ENCODE data around the gene RHOH.
A peak's percentile ranks its signal among the peaks of the same experiment; 100 is the strongest.

RHOH gene

DNA sequence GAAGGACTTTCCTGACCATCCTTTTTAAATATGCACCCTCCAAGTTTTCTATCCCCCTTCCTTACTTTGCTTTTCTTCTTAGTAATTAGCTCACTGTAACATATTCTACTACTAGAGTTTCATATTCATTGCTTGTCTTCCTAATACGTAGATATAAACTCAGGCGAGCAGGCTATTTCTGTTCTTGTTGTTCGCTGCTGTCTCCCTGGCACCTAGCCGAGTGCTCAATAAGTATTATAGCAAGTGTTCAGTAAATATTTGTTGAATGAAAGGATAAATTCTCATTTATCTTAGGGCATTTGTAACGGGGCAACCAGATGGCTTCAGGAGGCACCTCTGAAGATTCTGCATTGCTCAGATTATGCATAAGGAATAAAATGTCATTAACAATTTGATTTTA is 6.8 kb upstream of the RHOH start:
- no peak for DNase-seq (ENCODE audit: low read depth)

DNA sequence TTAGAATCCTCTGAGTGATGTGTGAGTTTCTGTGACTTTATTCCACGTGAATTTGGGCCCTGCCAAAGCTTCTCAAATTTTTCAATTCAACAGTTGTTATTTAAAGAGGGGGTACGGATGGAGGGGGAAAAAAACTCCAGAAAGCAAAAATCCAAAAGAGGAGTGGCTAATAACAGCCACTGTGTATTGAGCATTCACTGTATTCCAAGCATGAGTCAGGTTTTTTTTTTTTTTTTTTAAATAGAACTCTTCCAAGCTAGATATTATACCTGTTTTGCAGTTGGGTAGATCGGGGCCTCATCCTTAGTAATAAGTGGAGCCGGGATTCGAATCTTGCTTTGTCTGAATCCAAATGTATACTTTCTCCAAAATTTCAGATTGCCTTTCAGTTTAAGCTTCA is 6.4 kb upstream of the RHOH start:
- DNase-seq (ENCODE audit: low read depth) = no peak

- DNase-seq (ENCODE audit: low read depth) = no peak
Observed at GRCh38 chr4:40190880-40191815, 5.7 kb upstream of the RHOH start.

DNA sequence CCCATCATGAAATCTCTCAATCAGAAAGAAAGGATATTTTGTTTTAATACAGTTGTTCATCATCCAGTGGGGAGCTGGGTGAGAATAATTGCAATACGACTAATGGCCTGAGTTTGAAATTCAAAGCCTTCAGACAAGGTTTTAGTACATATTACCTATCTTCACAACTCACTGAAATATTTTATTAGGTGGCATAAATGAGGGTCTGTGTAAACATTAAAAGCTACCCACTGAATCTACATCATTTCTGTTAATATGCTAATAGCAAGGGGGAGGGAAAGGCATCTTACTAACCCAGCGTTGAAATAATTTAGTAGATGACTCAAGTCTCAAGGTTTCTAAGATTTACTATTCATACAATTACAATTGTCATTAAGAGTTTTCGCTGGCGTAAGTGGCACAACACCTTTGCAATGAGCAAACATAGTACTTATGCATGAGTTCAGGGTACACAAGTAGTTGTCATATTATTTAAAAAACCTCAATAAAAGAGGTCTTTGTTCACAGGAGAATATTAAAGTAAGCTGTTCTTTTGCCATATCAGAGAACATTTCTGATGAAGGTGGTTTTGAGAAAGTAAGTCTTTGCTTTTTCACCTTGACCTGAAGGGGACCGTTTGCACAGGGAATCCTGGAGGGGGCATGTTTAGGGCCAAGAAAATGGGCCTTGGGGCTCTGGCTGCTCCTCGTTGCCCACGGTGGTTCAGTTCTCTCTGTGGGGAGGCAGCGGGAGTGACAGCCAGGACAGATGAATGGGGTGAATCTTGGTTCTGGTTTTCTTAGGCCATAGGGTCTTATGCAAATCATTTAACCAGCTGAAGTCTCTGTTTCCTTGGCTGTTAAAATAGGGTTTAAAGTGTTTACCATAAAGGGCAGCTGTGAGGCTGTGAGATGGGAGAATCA is 4.5 kb upstream of the RHOH start:
- DNase-seq (ENCODE audit: low read depth) = no peak

- no peak for DNase-seq (ENCODE audit: low read depth)
Observed at GRCh38 chr4:40193016-40193571, 3.7 kb upstream of the RHOH start.

DNA sequence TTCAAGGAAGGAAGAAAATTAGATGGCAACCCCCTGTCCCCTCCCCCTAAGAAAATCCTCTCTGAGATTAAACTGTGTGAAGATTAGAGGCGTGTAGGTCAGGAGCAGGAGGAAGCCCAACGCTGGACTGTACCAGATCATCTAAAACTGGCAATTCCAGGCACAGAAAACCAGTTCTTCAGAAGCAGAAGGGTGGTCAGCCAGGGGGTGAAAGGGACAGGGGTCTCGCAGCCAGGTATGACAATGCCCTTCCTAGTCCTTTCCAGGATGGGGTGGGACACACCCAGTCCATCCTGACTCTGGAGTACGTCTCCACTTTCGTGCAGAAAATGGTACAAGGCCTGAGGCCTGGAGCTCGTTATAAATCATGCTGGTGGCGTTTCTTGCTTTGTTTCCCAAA is 3.3 kb upstream of the RHOH start:
- DNase-seq (ENCODE audit: low read depth) = no peak

DNA sequence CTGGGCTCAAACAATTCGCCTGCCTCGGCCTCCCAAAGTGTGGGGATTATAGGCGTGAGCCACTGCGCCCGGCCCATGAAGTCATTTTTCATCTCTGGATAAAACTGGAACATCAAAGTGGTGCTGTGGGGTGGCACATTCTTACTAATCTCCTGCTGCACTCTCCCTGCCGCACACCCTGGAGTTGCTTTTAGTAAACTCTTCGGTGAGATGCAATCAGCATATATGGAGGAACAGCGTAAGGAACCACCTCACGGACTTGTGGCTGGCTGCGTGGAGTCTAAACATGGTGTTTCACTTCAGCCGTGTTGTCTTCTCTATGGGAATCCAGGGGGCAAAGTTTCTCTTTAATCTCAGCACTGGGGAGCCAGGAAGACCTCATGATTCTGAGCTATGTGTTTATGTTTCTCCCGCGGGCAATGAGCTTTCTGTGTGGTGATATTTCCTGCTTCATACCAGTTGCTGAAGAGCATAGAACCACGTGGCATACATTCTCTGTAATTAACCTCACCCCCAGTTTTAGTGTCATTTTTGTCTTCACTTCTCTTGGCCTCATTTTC is 2.1 kb upstream of the RHOH start:
- DNase-seq (ENCODE audit: low read depth) = no peak

GRCh38 chr4:40195182-40196177 is 1.4 kb upstream of the RHOH start:
- DNase-seq (ENCODE audit: low read depth) = no peak

DNA sequence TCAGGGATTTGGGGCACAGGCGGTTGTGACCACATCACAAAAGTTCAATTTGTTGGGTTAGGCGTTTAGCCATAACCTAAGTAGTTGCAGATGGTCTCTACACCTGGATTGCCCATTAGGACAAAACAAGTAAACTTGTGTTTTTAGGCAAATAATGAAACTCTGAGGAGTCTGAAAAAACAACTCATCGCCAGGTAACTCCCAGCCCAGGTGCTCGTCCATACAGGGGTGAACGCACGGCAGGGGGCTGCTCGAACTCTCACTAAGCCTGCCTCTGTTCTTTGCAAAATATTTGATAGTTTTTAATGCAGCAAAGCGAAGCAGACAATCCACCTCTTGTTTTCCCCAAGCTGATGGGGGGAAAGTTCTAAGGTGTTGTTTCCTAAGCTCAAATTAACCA is 559 bp upstream of the RHOH start:
- DNase-seq (ENCODE audit: low read depth) = no peak

- no peak for DNase-seq (ENCODE audit: low read depth)
Observed at GRCh38 chr4:40197879-40198689, 1.3 kb downstream of the RHOH start.

DNA sequence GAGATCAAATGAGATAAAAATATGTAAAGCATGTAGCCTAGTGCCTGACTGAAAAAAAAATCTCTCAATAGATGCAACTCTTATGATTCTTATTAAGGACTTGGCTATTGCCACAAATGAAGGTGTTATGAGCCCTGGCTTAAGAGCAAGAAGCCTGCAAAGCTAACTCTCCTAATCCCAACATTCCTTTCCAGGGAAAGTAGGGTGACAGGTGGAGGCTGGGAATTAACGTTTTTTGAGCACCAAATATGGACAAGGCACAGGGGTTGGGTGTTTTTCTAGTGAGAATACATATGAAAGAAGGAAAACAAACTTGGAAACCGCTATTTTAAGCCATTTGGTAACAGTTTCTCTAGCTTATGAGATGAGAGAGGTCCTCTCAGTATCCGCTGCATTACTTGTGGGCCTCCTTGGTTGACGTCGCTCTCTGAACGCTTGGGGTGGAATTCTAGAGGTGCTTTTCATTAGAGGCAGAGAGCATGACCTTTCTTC is 2.4 kb downstream of the RHOH start:
- DNase-seq (ENCODE audit: low read depth) = no peak

DNA sequence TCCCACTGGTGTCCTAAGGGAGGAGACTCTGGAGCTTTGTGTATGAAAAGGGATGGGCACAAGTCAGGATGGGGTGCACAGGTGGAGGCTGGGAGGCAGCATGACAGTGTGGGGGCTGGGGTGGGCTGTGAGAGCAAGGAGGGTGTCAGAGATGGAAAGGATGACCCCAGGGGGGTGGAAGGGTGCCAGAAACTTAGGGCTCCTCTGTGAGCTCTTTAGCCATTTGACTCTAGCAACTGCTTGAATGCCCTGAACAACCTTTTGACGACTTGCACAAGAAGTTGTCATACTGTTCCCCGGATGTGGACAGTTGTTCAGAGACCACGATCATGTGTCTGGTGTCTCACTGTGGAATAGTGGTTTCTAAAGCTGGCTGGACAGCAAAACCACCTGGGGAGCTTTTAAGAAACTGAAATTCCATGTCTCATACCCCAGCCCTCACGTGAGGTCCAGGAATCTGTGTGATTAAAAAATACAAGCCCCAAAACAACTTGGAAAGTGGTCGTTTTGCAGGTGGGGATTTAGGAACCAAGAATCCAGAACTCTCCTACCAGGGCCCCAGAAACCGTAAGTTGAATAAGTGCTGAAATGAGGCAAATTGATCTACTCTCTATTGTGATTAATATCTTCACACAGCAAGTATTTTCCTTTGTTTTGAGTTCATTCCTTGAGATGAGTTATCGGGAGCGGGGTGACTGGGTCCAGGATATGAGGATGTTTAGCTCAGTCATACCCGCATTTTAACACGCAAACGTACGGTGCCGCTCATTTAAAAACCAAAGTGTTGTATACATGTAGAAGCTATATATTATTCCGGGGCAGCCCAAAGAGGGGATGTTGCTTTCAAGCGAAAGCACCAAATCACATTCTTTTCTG is 3.4 kb downstream of the RHOH start:
- peak; percentile 47 for DNase-seq (ENCODE audit: low read depth)

GRCh38 chr4:40200875-40201801 is 4.3 kb downstream of the RHOH start:
- no peak for DNase-seq (ENCODE audit: low read depth)

DNA sequence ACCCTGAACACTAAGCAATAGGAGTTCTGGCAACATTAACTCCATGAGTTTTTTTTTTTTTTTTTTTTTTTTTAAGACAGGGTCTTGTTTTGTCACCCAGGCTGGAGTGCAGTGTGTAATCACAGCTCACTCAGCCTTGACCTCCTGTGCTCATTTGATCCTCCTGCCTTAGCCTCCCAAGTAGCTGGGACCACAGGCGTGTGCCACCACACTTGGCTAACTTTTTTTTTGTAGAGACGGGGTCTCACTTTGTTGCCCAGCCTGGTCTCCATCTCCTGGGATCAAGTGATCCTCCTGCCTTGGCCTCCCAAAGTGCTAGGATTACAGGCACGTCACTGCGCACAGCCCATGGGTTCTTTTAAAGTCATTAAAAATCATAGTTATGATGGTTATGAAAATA is 5.1 kb downstream of the RHOH start:
- no peak for DNase-seq (ENCODE audit: low read depth)

DNA sequence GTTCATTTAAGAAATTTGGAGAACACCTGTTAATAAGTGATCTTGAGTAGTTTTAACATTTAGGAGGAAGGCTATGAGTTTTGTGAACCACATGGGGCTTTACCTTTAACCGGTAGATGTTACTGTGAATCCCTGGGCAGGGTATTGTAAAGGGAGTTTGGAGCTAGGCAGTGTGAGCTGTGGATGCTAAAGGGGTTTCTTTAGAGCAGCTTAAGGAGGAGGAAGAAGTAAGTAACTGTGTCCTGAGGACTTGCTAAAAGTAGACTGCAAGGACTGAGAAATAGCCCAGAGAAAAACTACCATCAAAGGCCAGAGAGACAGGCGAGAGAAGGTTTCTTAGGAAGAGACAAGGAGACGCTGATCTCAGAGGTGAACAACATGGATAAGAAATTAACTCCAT is 5.6 kb downstream of the RHOH start:
- no peak for DNase-seq (ENCODE audit: low read depth)

DNA sequence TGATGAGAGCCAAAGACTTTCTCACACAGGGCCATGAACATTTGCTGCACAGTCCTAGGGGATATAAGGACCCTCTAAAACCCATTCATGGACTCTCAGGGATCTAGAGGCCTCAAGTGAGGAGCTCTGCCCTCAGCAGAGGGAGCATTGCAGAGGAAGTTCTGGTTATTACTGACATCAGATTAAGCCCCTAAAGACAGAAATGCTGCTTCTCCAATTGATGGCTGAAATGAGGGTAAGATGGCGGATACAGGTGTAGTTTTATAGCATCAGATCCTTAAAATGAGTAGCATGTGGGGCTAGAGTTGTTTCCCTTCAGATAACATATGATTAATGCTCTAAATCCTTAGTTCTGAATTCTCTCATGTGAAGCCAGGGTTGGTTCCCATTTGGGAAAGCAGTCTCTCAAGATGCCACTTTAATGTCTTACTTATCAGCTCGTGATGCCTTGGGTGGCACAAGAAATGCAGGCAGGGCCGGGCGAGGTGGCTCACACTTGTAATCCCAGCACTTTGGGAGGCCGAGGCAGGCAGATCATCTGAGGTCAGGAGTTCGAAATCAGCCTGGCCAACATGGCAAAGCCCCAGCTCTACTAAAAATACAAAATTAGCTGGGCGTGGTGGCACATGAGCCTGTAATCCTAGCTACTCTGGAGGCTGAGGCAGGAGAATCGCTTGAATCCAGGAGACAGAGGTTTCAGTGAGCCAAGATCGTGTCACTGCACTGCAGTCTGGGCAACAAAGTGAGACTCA is 7.9 kb downstream of the RHOH start:
- no peak for DNase-seq (ENCODE audit: low read depth)

Data from stimulated activated CD8-positive, alpha-beta memory T cell treated with anti-CD3 and anti-CD28 coated beads, Interleukin-12 subunit alpha, Interleukin-12 subunit beta, amount 100 ng/mL, for 4 hours (primary cell).